D721Med (cell line): ENCODE data around the gene IL22RA2.

Experiments used
- DNase-seq: peaks from one replicate; pipeline ENCODE4 v3.0.0; 2011; ENCODE audit warnings: low spot score; ENCODE audit not compliant: insufficient read length
- FAIRE-seq: peaks from 2 replicates; lab custom pipeline; 2011; peaks lifted over from hg19 to GRCh38; lab: Jason Lieb, UNC
- TF ChIP-seq, protein P1 (sequence below): IDR thresholded peaks from 2 replicates; pipeline ENCODE4 v1.5.1; 2012; ENCODE audit warnings: mild to moderate bottlenecking, control low read depth; ENCODE audit not compliant: insufficient read depth; ENCODE audit errors: missing control alignments

The IL22RA2 gene

GRCh38 chr6:137188855-137189254 is 15.4 kb upstream of the IL22RA2 start:
- DNase-seq: no peak
- FAIRE-seq: no peak
- TF ChIP-seq, protein P1, sequence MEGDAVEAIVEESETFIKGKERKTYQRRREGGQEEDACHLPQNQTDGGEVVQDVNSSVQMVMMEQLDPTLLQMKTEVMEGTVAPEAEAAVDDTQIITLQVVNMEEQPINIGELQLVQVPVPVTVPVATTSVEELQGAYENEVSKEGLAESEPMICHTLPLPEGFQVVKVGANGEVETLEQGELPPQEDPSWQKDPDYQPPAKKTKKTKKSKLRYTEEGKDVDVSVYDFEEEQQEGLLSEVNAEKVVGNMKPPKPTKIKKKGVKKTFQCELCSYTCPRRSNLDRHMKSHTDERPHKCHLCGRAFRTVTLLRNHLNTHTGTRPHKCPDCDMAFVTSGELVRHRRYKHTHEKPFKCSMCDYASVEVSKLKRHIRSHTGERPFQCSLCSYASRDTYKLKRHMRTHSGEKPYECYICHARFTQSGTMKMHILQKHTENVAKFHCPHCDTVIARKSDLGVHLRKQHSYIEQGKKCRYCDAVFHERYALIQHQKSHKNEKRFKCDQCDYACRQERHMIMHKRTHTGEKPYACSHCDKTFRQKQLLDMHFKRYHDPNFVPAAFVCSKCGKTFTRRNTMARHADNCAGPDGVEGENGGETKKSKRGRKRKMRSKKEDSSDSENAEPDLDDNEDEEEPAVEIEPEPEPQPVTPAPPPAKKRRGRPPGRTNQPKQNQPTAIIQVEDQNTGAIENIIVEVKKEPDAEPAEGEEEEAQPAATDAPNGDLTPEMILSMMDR: no peak

- no peak for DNase-seq
- TF ChIP-seq, protein P1: no peak
- FAIRE-seq: no peak
Measured at GRCh38 chr6:137185290-137185689, 11.8 kb upstream of the IL22RA2 start.

GRCh38 chr6:137182654-137183073 is 9.2 kb upstream of the IL22RA2 start:
- FAIRE-seq (no peak), DNase-seq (no peak)
- TF ChIP-seq, protein P1: no peak

DNA sequence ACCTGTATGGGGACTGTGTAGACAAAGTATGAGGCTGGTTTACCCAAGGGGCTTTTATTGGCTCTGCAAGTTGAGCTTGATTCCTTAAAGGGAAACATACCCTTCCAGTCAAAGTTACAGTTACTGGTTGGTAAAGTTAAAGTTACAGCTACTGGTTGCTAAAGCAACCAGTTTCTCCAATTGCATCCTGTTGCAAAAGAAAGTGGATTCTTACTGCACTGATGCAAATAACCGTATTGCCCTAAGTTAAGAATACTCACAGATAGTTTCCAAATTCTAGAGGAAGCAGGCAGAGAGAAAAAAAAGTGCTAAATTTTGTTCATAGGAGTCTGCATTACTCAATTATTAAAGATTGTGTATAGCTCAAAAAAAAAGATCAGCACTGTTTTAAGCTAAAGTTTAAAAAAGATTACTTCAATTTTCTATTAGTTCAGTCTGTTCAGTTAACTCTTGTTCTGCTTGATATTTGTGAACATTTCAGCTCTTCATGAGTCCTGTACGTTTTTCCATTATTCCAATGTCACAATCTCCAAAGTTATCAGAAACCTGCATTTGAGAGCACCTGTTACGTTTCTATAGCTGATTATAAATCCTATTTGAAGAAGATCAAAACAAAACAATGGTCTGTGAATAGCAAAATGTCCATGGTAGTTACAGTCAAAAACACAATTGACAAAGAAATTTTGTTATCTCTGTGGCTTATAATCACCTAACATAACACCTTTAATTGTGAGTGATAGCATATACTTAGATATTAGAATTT is 8.6 kb upstream of the IL22RA2 start:
- TF ChIP-seq, protein P1: no peak
- DNase-seq: no peak
- FAIRE-seq: no peak

DNA sequence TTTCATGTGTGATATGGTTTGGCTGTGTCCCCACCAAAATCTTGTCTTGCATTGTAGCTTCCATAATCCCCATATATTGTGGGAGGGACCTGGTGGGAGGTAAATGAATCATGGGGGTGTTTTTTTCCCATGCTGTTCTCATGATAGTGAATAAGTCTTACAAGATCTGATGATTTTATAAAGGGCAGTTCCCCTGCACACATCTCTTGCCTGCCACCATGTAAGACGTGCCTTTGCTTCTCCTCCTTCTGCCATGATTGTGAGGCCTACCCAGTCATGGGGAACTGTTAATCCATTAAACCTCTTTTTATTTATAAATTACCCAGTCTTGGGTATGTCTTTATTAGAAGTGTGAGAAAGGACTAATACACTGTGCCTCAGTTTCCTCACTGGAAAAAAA is 4.2 kb upstream of the IL22RA2 start:
- TF ChIP-seq, protein P1: no peak
- no peak for DNase-seq
- no peak for FAIRE-seq

GRCh38 chr6:137176729-137177128 is 3.3 kb upstream of the IL22RA2 start:
- TF ChIP-seq, protein P1: no peak
- no peak for DNase-seq
- no peak for FAIRE-seq

GRCh38 chr6:137175868-137176245 is 2.4 kb upstream of the IL22RA2 start:
- DNase-seq (no peak), FAIRE-seq (no peak)
- TF ChIP-seq, protein P1: no peak
